Measurements from ENCODE around the gene IGFLR1. TPM values are rescaled to one million over a fixed set of nuclear protein-coding genes. Genes with fewer than 3 reads are reported as not detected.
A peak's percentile ranks its signal among the peaks of the same experiment; 100 is the strongest.

IGFLR1 gene
- polyA plus RNA-seq, 2 donors, result 4.3 to 5.1 TPM

DNA sequence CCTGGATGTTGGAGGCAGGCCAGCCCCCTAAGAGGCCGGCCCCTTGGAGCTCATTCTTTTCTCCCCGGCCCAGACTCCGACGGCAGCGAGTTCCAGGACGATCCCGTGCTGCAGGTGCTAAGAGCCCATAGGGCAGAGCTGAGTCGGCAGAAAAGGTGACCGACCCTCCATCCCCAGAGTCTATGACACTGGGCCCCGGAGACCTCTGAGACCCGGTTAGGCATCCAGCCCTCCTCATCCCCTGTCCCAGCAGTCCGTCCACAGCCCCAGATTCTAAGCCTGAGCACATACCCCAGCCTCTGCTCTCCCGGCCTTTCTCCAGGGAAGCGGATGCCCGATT, 25.8 kb upstream of the IGFLR1 start:
- H3K36me3 ChIP-seq (ENCODE audit: control insufficient read depth in 2 of 2, insufficient read depth in 2 of 2, low read length in 1 of 2), result peaks cover 3 to 11% of the 10 kb centered on the region in 2 donors
- no peaks in the 10 kb centered on the region for H3K27me3 ChIP-seq (ENCODE audit: control insufficient read depth in 1 of 2, insufficient read depth in 2 of 2, low read length in 2 of 2)
- no peaks in the 10 kb centered on the region for H3K4me1 ChIP-seq (ENCODE audit: control insufficient read depth in 2 of 2, insufficient read depth in 2 of 2, low read length in 1 of 2)
- H3K27ac ChIP-seq (ENCODE audit: low read depth in 2 of 2, low read length in 1 of 2), result no peak overlapping the region
- no peak overlapping the region for H3K4me3 ChIP-seq (ENCODE audit: low read depth in 1 of 2, low read length in 2 of 2)
- 70 to 80% methylated on average over 15 of the region's 15 CpGs for WGBS, 2 donors
- no peaks in the 10 kb centered on the region for H3K9me3 ChIP-seq (ENCODE audit: control insufficient read depth in 2 of 2, insufficient read depth in 1 of 2, low read depth in 1 of 2, low read length in 1 of 2)

- Histone ChIP-seq H3K4me1 (ENCODE audit: control insufficient read depth in 2 of 2, insufficient read depth in 2 of 2, low read length in 1 of 2) (no peaks in the 10 kb centered on the region), H3K9me3 (ENCODE audit: control insufficient read depth in 2 of 2, insufficient read depth in 1 of 2, low read depth in 1 of 2, low read length in 1 of 2) (no peaks in the 10 kb centered on the region), H3K36me3 (ENCODE audit: control insufficient read depth in 2 of 2, insufficient read depth in 2 of 2, low read length in 1 of 2) (peaks cover 3 to 11% of the 10 kb centered on the region in 2 donors), H3K4me3 (ENCODE audit: low read depth in 1 of 2, low read length in 2 of 2) (no peak overlapping the region), H3K27ac (ENCODE audit: low read depth in 2 of 2, low read length in 1 of 2) (no peak overlapping the region), H3K27me3 (ENCODE audit: control insufficient read depth in 1 of 2, insufficient read depth in 2 of 2, low read length in 2 of 2) (no peaks in the 10 kb centered on the region)
- 73 to 75% methylated on average over 27 to 34 of the region's 34 CpGs for WGBS, 2 donors
Observed at GRCh38 chr19:35767288-35768081, 25.2 kb upstream of the IGFLR1 start.

DNA sequence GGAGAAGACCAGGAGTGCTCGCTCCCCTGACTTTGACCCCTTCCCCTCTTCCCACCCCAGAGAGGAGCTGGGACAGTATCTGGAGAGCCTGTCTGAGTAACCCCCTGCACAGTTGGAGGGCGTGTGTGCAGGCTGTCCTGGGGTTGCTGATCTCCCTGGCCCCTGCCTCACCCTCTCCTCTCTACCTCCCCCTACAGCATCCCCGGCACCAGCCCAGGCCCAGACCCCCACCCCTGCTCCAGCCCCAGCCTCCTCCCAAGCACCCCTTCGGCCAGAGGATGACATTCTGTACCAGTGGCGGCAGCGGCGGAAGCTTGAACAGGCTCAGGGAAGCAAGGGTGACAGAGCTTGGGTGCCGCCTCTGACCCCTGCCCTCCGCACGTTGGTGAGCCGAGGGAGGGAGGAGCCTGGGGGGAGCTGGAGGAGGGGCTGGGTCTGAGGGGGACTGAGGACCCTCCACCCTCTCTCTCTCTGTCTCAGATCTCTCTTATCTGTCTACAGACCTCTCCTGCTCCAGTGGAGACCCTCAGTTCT, 24.4 kb upstream of the IGFLR1 start:
- 83 to 89% methylated on average over 11 of the region's 11 CpGs for WGBS, 2 donors

DNA sequence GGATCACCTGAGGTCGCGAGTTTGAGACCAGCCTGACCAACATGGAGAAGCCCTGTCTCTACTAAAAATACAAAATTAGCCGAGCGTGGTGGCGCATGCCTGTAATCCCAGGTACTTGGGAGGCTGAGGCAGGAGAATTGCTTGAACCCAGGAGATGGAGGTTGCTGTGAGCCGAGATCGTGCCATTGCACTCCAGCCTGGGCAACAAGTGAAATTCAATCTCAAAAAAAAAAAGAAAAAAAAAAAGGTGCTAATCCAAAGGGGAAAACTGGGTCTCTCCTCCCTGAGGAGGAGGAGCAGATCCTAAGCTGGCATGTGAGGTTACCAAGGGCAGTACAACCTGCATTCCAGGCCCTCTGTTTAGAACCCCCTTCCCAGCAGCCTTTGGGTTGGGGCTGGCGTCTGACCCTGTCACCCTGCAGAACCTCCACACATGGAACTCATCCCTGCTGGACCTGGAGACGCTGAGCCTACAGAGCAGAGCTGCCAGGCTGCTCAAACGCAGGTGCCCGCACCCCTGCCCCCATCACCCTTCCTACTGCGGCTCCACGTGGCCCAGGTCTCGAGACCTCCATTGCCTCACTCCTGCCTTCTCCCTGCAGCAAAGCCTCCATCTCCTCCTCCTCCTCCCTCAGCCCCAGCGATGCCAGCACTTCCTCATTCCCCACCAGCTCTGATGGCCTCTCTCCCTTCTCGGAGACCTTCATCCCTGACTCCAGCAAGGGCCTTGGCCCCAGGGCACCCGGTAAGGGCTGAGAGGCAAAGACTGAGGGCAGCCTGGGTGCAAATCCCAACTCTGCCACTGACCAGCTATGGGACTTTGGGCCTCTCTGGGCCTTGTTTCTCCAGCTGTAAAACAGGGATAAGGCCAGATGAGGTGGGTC, 22.4 kb upstream of the IGFLR1 start:
- WGBS, 2 donors, result 91 to 95% methylated on average over 17 of the region's 17 CpGs

More for the DNA sequence above, 24.4 kb upstream of the IGFLR1 start:
- Histone ChIP-seq H3K27me3 (ENCODE audit: control insufficient read depth in 1 of 2, insufficient read depth in 2 of 2, low read length in 2 of 2) (no peaks in the 10 kb centered on the region), H3K4me1 (ENCODE audit: control insufficient read depth in 2 of 2, insufficient read depth in 2 of 2, low read length in 1 of 2) (no peaks in the 10 kb centered on the region), H3K4me3 (ENCODE audit: low read depth in 1 of 2, low read length in 2 of 2) (no peak overlapping the region), H3K9me3 (ENCODE audit: control insufficient read depth in 2 of 2, insufficient read depth in 1 of 2, low read depth in 1 of 2, low read length in 1 of 2) (no peaks in the 10 kb centered on the region), H3K36me3 (ENCODE audit: control insufficient read depth in 2 of 2, insufficient read depth in 2 of 2, low read length in 1 of 2) (peaks cover 3 to 16% of the 10 kb centered on the region in 2 donors), H3K27ac (ENCODE audit: low read depth in 2 of 2, low read length in 1 of 2) (no peak overlapping the region)

GRCh38 chr19:35760711-35761349, 18.6 kb upstream of the IGFLR1 start:
- peaks cover 0 to 15% of the 10 kb centered on the region in 2 donors for H3K4me1 ChIP-seq (ENCODE audit: control insufficient read depth in 2 of 2, insufficient read depth in 2 of 2, low read length in 1 of 2)
- no peaks in the 10 kb centered on the region for H3K27me3 ChIP-seq (ENCODE audit: control insufficient read depth in 1 of 2, insufficient read depth in 2 of 2, low read length in 2 of 2)
- H3K9me3 ChIP-seq (ENCODE audit: control insufficient read depth in 2 of 2, insufficient read depth in 1 of 2, low read depth in 1 of 2, low read length in 1 of 2), result no peaks in the 10 kb centered on the region
- WGBS, 2 donors, result 93 to 95% methylated on average over 4 of the region's 4 CpGs
- H3K36me3 ChIP-seq (ENCODE audit: control insufficient read depth in 2 of 2, insufficient read depth in 2 of 2, low read length in 1 of 2), result peaks cover 1 to 11% of the 10 kb centered on the region in 2 donors
- no peak overlapping the region for H3K4me3 ChIP-seq (ENCODE audit: low read depth in 1 of 2, low read length in 2 of 2)
- no peak overlapping the region for H3K27ac ChIP-seq (ENCODE audit: low read depth in 2 of 2, low read length in 1 of 2)

More for the DNA sequence above, 22.4 kb upstream of the IGFLR1 start:
- Histone ChIP-seq H3K27me3 (ENCODE audit: control insufficient read depth in 1 of 2, insufficient read depth in 2 of 2, low read length in 2 of 2) (no peaks in the 10 kb centered on the region), H3K4me1 (ENCODE audit: control insufficient read depth in 2 of 2, insufficient read depth in 2 of 2, low read length in 1 of 2) (no peaks in the 10 kb centered on the region), H3K4me3 (ENCODE audit: low read depth in 1 of 2, low read length in 2 of 2) (no peak overlapping the region), H3K9me3 (ENCODE audit: control insufficient read depth in 2 of 2, insufficient read depth in 1 of 2, low read depth in 1 of 2, low read length in 1 of 2) (no peaks in the 10 kb centered on the region), H3K27ac (ENCODE audit: low read depth in 2 of 2, low read length in 1 of 2) (no peak overlapping the region), H3K36me3 (ENCODE audit: control insufficient read depth in 2 of 2, insufficient read depth in 2 of 2, low read length in 1 of 2) (peaks cover 3 to 16% of the 10 kb centered on the region in 2 donors)

- H3K27ac ChIP-seq (ENCODE audit: low read depth in 2 of 2, low read length in 1 of 2), result no peak overlapping the region
- no peak overlapping the region for H3K4me3 ChIP-seq (ENCODE audit: low read depth in 1 of 2, low read length in 2 of 2)
- H3K9me3 ChIP-seq (ENCODE audit: control insufficient read depth in 2 of 2, insufficient read depth in 1 of 2, low read depth in 1 of 2, low read length in 1 of 2), result no peaks in the 10 kb centered on the region
- H3K27me3 ChIP-seq (ENCODE audit: control insufficient read depth in 1 of 2, insufficient read depth in 2 of 2, low read length in 2 of 2), result no peaks in the 10 kb centered on the region
- H3K4me1 ChIP-seq (ENCODE audit: control insufficient read depth in 2 of 2, insufficient read depth in 2 of 2, low read length in 1 of 2), result peaks cover 0 to 22% of the 10 kb centered on the region in 2 donors
- peaks cover 0 to 6% of the 10 kb centered on the region in 2 donors for H3K36me3 ChIP-seq (ENCODE audit: control insufficient read depth in 2 of 2, insufficient read depth in 2 of 2, low read length in 1 of 2)
- WGBS, 2 donors, result 93 to 94% methylated on average over 2 of the region's 2 CpGs
Observed at GRCh38 chr19:35759697-35760096, 17.4 kb upstream of the IGFLR1 start.

DNA sequence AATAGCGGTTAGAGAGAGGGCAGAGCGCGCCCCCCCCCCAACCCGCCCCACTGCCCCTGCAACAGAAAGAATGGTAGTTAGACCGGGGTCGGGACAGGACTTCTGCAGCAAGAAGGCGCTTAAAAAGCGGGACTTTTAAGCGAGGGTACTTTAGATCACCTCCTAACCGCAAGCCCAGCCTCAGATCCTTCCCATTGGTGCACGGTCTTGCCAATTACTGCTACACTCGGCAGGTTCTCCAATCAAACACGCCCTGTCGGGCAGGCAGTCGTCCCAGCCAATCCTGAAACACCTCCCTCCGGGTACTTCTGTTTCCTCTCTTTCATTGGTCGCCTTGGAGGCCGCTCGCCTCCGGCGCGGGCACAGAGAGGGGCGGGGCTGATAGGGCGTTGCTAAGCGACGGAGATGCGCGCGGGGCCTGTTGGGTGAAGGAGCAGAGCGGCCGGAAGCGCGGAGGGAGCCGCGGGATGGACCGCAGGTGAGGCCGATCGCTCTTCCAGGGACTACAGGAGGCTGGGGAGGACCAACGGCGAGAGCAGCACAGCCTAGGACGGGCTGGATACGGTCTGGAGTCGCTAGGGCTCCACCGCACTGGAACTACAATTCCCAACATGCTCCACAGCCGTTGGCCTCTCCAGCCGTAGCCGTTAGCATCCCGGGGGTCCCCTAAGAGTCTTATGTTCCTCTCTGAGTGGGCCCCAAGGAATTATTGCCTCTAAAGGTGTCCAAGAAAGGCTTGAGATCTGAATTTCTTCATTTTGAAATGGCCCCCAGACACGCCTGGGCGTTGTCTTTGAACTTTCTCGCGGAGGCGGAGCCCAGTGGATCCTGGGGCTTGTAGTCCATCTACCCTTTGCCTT, 15.7 kb upstream of the IGFLR1 start, which contains the start of gene PROSER3:
Gene PROSER3, plus strand, starts transcription at position 428 of the 860 bp plus-strand sequence. Its CDS starts 40 bp downstream, at position 468.
- 0 to 1% methylated on average over 52 to 53 of the region's 53 CpGs for whole genome bisulfite sequencing, 2 donors
- Histone ChIP-seq H3K27ac (ENCODE audit: low read depth in 2 of 2, low read length in 1 of 2) (peak within 1 kb of the TSS; percentile 92 to 99), H3K36me3 (ENCODE audit: control insufficient read depth in 2 of 2, insufficient read depth in 2 of 2, low read length in 1 of 2) (peaks cover 4 to 17% of the 10 kb centered on the region in 2 donors), H3K27me3 (ENCODE audit: control insufficient read depth in 1 of 2, insufficient read depth in 2 of 2, low read length in 2 of 2) (no peaks in the 10 kb centered on the region), H3K4me3 (ENCODE audit: low read depth in 1 of 2, low read length in 2 of 2) (peak within 1 kb of the TSS; percentile 82 to 92), H3K4me1 (ENCODE audit: control insufficient read depth in 2 of 2, insufficient read depth in 2 of 2, low read length in 1 of 2) (peaks cover 0 to 22% of the 10 kb centered on the region in 2 donors), H3K9me3 (ENCODE audit: control insufficient read depth in 2 of 2, insufficient read depth in 1 of 2, low read depth in 1 of 2, low read length in 1 of 2) (no peaks in the 10 kb centered on the region)

- WGBS, 2 donors, result 5 to 6% methylated on average over 19 of the region's 19 CpGs
- Histone ChIP-seq H3K27me3 (ENCODE audit: control insufficient read depth in 1 of 2, insufficient read depth in 2 of 2, low read length in 2 of 2) (no peaks in the 10 kb centered on the region), H3K27ac (ENCODE audit: low read depth in 2 of 2, low read length in 1 of 2) (peak overlapping the region; percentile 85 to 87), H3K9me3 (ENCODE audit: control insufficient read depth in 2 of 2, insufficient read depth in 1 of 2, low read depth in 1 of 2, low read length in 1 of 2) (no peaks in the 10 kb centered on the region), H3K4me3 (ENCODE audit: low read depth in 1 of 2, low read length in 2 of 2) (peak overlapping the region; percentile 21 to 39), H3K4me1 (ENCODE audit: control insufficient read depth in 2 of 2, insufficient read depth in 2 of 2, low read length in 1 of 2) (peaks cover 0 to 22% of the 10 kb centered on the region in 2 donors), H3K36me3 (ENCODE audit: control insufficient read depth in 2 of 2, insufficient read depth in 2 of 2, low read length in 1 of 2) (peaks cover 4 to 23% of the 10 kb centered on the region in 2 donors)
Observed at GRCh38 chr19:35757231-35757748, 15.0 kb upstream of the IGFLR1 start.
